ENCODE results near the gene CFAP73.

GRCh38 chr12:113112043-113112899 is 37.3 kb upstream of the CFAP73 start:
- no peak for TF ChIP-seq POLR2A (IDR thresholded peaks at IDR 0.05)
- TF ChIP-seq, protein P1, sequence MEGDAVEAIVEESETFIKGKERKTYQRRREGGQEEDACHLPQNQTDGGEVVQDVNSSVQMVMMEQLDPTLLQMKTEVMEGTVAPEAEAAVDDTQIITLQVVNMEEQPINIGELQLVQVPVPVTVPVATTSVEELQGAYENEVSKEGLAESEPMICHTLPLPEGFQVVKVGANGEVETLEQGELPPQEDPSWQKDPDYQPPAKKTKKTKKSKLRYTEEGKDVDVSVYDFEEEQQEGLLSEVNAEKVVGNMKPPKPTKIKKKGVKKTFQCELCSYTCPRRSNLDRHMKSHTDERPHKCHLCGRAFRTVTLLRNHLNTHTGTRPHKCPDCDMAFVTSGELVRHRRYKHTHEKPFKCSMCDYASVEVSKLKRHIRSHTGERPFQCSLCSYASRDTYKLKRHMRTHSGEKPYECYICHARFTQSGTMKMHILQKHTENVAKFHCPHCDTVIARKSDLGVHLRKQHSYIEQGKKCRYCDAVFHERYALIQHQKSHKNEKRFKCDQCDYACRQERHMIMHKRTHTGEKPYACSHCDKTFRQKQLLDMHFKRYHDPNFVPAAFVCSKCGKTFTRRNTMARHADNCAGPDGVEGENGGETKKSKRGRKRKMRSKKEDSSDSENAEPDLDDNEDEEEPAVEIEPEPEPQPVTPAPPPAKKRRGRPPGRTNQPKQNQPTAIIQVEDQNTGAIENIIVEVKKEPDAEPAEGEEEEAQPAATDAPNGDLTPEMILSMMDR (IDR thresholded peaks at IDR 0.05), result no peak

Data from breast epithelium (tissue), 3 donors.